ENCODE results near the gene BMP7.
"Not testable (repeated sequence)": the region's sequence is repeated elsewhere in the genome, so short reads cannot be mapped to it uniquely, and the experiment has no call there.

The BMP7 gene

DNA sequence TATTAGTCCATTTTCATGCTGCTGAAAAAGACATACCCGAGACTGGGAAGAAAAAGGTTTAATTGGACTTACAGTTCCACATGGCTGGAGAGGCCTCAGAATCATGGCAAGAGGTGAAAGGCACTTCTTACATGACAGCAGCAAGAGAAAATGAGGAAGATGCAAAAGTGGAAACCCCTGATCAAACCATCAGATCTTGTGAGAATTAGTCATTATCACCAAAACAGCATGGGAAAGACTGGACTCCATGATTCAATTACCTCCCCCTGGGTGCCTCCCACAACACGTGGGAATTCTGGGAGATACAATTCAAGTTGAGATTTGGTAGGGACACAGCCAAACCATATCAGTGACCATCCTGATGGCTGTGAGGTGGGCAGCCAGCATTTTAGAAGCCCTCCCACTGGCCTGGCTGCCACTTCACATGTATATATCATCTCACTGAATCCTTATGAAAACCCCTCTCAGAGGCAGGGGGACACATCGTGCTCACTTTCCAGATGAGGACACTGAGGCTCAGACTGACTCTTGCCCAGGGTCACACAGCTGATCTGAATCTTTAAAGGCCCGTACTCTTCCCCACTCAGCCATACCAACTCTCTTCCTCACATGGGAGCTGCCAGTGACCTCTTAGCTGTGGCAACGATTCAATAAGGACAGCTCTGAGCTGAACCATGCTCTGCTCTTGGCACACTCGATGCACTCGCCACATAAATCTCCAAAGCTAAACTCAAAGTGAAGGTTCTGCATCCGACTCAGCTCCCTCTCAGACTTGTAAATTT is 25.7 kb downstream of the BMP7 start:
- Histone ChIP-seq H3K4me3 (ENCODE audit: low read length) (no peak overlapping the region), H3K27ac (ENCODE audit: low read length) (no peak overlapping the region)
- WGBS (ENCODE audit: insufficient coverage, insufficient read length): no CpG with 5 or more reads among the region's 8 CpGs

DNA sequence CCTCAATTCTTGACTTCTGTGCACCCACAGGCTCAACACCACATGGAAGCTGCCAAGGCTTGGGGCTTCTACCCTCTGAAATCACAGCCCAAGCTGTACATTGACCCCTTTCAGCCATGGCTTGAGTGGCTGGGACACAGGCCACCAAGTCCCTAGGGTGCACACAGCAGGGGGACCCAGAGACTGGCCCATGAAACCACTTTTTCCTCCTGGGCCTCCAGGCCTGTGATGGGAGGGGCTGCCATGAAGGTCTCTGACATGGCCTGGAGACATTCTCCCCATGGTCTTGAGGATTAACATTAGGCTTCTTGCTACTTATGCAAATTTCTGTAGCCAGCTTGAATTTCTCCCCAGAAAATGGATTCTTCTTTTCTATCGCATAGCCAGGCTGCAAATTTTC is 26.7 kb downstream of the BMP7 start:
- H3K4me1 ChIP-seq (ENCODE audit: control insufficient read depth, insufficient read depth, low read length); H3K36me3 ChIP-seq (ENCODE audit: control insufficient read depth, insufficient read depth, low read length); H3K27ac ChIP-seq (ENCODE audit: low read length); H3K9me3 ChIP-seq (ENCODE audit: control insufficient read depth, insufficient read depth, low read length); DNase-seq (ENCODE audit: low read depth, low spot score); H3K27me3 ChIP-seq (ENCODE audit: control insufficient read depth, insufficient read depth, low read length); H3K4me3 ChIP-seq (ENCODE audit: low read length): not testable (repeated sequence)
- WGBS (ENCODE audit: insufficient coverage, insufficient read length): no CpG with 5 or more reads among the region's 1 CpG

More for the DNA sequence above, 25.7 kb downstream of the BMP7 start:
- Histone ChIP-seq H3K9me3 (ENCODE audit: control insufficient read depth, insufficient read depth, low read length) (no peaks in the 10 kb centered on the region), H3K36me3 (ENCODE audit: control insufficient read depth, insufficient read depth, low read length) (no peaks in the 10 kb centered on the region), H3K27me3 (ENCODE audit: control insufficient read depth, insufficient read depth, low read length) (no peaks in the 10 kb centered on the region), H3K4me1 (ENCODE audit: control insufficient read depth, insufficient read depth, low read length) (no peaks in the 10 kb centered on the region)
- no peak for DNase-seq (ENCODE audit: low read depth, low spot score)

DNA sequence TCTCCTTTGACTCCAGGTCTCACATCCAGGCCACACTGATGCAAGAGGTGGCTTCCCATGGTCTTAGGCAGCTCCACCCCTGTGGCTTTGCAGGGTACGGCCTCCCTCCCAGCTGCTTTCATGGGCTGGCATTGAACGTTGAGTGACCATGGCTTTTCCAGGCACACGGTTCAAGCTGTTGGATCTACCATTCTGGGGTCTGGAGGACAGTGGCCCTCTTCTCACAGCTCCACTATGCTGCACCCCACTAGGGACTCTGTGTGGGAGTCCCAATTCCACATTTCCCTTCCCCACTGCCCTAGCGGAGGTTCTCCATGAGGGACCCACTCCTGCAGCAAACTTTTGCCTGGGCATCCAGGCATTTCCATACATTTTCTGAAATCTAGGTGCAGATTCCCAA is 27.1 kb downstream of the BMP7 start:
- WGBS (ENCODE audit: insufficient coverage, insufficient read length): no CpG with 5 or more reads among the region's 4 CpGs
- not testable (repeated sequence) for H3K4me1 ChIP-seq (ENCODE audit: control insufficient read depth, insufficient read depth, low read length); DNase-seq (ENCODE audit: low read depth, low spot score); H3K9me3 ChIP-seq (ENCODE audit: control insufficient read depth, insufficient read depth, low read length); H3K27ac ChIP-seq (ENCODE audit: low read length); H3K4me3 ChIP-seq (ENCODE audit: low read length); H3K36me3 ChIP-seq (ENCODE audit: control insufficient read depth, insufficient read depth, low read length); H3K27me3 ChIP-seq (ENCODE audit: control insufficient read depth, insufficient read depth, low read length)

DNA sequence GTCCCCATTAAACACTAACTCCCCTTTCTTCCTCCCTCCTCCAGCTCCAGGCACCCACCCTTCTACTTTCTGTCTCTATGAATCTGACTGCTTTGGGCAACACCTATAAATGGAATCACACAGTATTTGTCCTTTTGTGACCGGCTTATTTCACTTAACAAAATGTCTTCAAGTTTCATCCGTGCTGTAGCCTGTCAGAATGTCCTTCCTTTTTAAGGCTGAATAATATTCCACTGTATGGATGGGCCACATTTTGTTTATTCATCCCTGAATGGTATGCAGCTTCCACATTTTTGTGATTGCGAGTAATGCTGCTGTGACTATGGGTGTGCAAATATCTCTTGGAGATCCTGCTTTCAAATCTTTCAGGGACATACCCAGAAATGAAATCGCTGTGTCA is 28.4 kb downstream of the BMP7 start:
- WGBS (ENCODE audit: insufficient coverage, insufficient read length): no CpG with 5 or more reads among the region's 4 CpGs
- H3K27me3 ChIP-seq (ENCODE audit: control insufficient read depth, insufficient read depth, low read length): no peaks in the 10 kb centered on the region
- no peak for DNase-seq (ENCODE audit: low read depth, low spot score)
- H3K36me3 ChIP-seq (ENCODE audit: control insufficient read depth, insufficient read depth, low read length): no peaks in the 10 kb centered on the region
- H3K27ac ChIP-seq (ENCODE audit: low read length): no peak overlapping the region
- no peaks in the 10 kb centered on the region for H3K4me1 ChIP-seq (ENCODE audit: control insufficient read depth, insufficient read depth, low read length)
- H3K4me3 ChIP-seq (ENCODE audit: low read length): no peak overlapping the region
- H3K9me3 ChIP-seq (ENCODE audit: control insufficient read depth, insufficient read depth, low read length): no peaks in the 10 kb centered on the region

DNA sequence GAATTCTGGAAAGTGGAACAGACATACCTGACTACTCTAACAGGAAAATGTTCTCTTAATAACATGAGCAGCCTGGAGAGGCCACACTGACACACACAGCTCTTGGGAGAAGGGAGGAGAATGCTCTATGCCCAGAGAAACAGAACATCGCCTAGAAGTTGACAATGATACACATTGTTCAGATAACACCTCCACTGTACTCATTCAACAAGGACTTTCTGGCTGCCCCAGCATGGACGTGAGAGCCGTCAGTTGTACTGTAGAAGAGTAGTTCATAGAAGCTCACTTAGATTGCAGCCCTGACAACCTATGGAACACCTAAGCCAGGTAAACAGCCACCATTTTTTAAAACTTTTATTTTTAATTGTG is 28.9 kb downstream of the BMP7 start:
- Histone ChIP-seq H3K4me3 (ENCODE audit: low read length) (no peak overlapping the region), H3K27me3 (ENCODE audit: control insufficient read depth, insufficient read depth, low read length) (no peaks in the 10 kb centered on the region), H3K36me3 (ENCODE audit: control insufficient read depth, insufficient read depth, low read length) (no peaks in the 10 kb centered on the region), H3K4me1 (ENCODE audit: control insufficient read depth, insufficient read depth, low read length) (no peaks in the 10 kb centered on the region), H3K9me3 (ENCODE audit: control insufficient read depth, insufficient read depth, low read length) (no peaks in the 10 kb centered on the region), H3K27ac (ENCODE audit: low read length) (no peak overlapping the region)
- DNase-seq (ENCODE audit: low read depth, low spot score): no peak
- no CpG with 5 or more reads among the region's 3 CpGs for WGBS (ENCODE audit: insufficient coverage, insufficient read length)

DNA sequence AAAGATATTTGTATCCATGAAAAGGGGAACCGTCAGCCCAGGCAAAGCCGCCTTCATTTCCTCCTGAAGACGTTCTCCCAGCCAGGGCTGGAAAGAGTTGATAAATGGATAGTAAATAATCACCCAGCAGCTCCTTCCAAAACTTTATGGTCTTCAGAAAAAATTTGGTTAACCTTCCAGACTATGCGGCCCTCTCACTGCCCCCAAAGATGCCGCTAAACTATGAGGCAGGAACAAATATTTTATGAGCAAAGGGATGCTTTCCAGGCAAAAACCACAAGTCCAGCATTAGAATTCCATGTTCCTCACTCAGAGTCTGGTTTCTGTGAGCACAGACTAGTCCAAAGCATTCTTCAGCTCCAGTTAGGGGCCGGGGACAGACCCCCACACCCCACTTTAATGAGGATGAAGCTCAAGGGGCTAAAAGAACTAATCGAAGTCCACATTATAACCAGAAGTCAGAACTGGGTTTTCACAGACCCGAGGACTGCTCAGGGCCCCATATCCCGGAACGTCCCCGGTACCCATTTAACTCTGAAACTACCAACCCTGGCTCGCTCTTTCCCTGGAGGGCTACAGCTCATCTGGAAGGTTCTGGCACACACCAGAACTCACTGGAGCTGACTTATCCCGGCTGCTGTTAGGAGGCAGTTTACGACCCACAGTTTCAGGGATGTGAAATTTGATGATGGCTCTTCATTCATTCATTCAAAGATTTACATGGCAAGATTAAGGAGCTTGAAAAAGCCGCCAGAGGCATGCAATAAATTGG is 29.4 kb downstream of the BMP7 start:
- Histone ChIP-seq H3K36me3 (ENCODE audit: control insufficient read depth, insufficient read depth, low read length) (no peaks in the 10 kb centered on the region), H3K4me3 (ENCODE audit: low read length) (no peak overlapping the region), H3K9me3 (ENCODE audit: control insufficient read depth, insufficient read depth, low read length) (no peaks in the 10 kb centered on the region), H3K27me3 (ENCODE audit: control insufficient read depth, insufficient read depth, low read length) (no peaks in the 10 kb centered on the region), H3K4me1 (ENCODE audit: control insufficient read depth, insufficient read depth, low read length) (peaks cover under 1% of the 10 kb centered on the region; the same call in 1 of the 2 replicates), H3K27ac (ENCODE audit: low read length) (no peak overlapping the region)
- no CpG with 5 or more reads among the region's 15 CpGs for WGBS (ENCODE audit: insufficient coverage, insufficient read length)
- DNase-seq (ENCODE audit: low read depth, low spot score): no peak

DNA sequence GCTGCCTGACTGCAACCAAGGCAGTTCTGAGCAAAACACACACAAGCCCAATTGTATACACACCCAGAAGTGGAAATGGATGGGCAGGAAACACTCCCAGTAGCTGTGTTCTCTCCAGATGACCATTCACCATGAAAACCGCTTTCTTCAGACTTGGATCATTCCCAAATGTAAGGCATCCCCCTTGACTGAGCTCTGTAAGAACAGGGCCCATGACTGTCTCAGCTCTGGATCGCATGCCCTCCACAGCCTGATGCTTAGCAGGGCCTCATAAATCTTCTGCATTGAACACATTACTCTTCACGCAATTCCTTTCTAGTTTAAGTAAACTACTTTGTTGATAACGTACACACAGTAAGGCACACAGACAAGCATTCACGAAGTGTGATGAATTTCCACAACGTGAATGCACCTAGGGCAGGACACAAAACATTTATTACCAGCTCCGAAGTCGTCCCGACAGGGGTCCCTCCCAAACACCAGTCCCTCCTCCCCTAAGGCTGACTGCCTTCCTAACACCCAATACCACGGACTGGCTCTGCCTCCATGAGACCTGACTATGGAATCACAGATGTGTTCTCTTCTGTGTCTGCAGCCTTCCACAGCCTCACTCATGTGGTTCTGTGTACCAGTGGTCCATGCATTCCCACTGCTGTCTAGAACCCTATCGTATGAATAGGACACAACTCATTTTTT is 31.7 kb downstream of the BMP7 start:
- WGBS (ENCODE audit: insufficient coverage, insufficient read length): no CpG with 5 or more reads among the region's 11 CpGs

DNA sequence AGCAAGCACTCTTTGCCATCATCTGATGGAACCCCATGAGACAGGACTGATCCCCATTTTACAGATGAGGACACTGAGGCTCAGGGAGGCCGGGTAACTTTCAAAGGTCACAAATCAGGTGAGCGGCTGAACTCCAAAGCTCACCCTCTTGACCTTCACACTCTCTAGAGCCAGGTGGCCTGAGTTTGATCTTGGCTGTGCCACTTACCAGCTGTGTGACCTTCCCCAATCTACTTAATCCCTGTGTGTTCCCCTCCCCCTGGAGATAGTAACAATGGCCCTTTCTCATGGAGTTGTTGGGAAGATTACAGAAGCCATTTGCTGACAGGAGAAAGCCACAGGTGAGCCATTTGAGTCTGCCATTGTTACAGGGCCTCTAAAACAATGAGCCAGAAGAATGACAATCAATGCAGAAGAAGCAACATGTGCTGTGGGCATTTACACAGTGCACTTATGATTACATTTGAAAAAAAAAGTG is 34.5 kb downstream of the BMP7 start:
- Histone ChIP-seq H3K27me3 (ENCODE audit: control insufficient read depth, insufficient read depth, low read length) (no peaks in the 10 kb centered on the region), H3K4me3 (ENCODE audit: low read length) (no peak overlapping the region), H3K9me3 (ENCODE audit: control insufficient read depth, insufficient read depth, low read length) (no peaks in the 10 kb centered on the region), H3K4me1 (ENCODE audit: control insufficient read depth, insufficient read depth, low read length) (peaks cover 2% of the 10 kb centered on the region; the same call in 1 of the 2 replicates), H3K36me3 (ENCODE audit: control insufficient read depth, insufficient read depth, low read length) (no peaks in the 10 kb centered on the region), H3K27ac (ENCODE audit: low read length) (no peak overlapping the region)
- peak; percentile 71 for DNase-seq (ENCODE audit: low read depth, low spot score)
- no CpG with 5 or more reads among the region's 2 CpGs for WGBS (ENCODE audit: insufficient coverage, insufficient read length)

More for the DNA sequence above, 31.7 kb downstream of the BMP7 start:
- no peaks in the 10 kb centered on the region for H3K27me3 ChIP-seq (ENCODE audit: control insufficient read depth, insufficient read depth, low read length)
- H3K27ac ChIP-seq (ENCODE audit: low read length): no peak overlapping the region
- H3K9me3 ChIP-seq (ENCODE audit: control insufficient read depth, insufficient read depth, low read length): no peaks in the 10 kb centered on the region
- no peaks in the 10 kb centered on the region for H3K36me3 ChIP-seq (ENCODE audit: control insufficient read depth, insufficient read depth, low read length)
- DNase-seq (ENCODE audit: low read depth, low spot score): no peak
- peaks cover 2% of the 10 kb centered on the region; the same call in 1 of the 2 replicates for H3K4me1 ChIP-seq (ENCODE audit: control insufficient read depth, insufficient read depth, low read length)
- H3K4me3 ChIP-seq (ENCODE audit: low read length): no peak overlapping the region

DNA sequence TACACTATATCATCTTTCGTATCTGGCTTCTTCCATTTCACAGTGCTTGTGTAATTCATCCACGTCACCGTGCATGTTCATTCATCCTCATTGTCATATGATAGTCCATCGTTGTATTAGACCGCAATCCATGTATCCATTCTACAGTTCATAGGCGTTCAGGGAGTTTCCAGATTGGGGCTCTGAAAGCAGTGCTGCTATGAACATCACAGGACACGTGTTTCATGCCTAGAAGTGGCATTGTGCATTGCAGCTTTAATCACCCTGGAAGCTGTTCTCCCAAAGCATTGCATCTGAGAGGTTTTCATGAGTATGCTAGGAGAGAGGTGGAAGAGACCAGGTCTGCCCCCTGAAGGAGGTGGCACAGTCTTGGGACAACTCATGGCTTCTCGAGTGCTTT is 35.3 kb downstream of the BMP7 start:
- no CpG with 5 or more reads among the region's 8 CpGs for WGBS (ENCODE audit: insufficient coverage, insufficient read length)
- H3K9me3 ChIP-seq (ENCODE audit: control insufficient read depth, insufficient read depth, low read length): no peaks in the 10 kb centered on the region
- H3K27ac ChIP-seq (ENCODE audit: low read length): no peak overlapping the region
- H3K36me3 ChIP-seq (ENCODE audit: control insufficient read depth, insufficient read depth, low read length): no peaks in the 10 kb centered on the region
- H3K4me3 ChIP-seq (ENCODE audit: low read length): no peak overlapping the region
- DNase-seq (ENCODE audit: low read depth, low spot score): no peak
- H3K27me3 ChIP-seq (ENCODE audit: control insufficient read depth, insufficient read depth, low read length): no peaks in the 10 kb centered on the region
- H3K4me1 ChIP-seq (ENCODE audit: control insufficient read depth, insufficient read depth, low read length): peaks cover 2% of the 10 kb centered on the region; the same call in 1 of the 2 replicates

DNA sequence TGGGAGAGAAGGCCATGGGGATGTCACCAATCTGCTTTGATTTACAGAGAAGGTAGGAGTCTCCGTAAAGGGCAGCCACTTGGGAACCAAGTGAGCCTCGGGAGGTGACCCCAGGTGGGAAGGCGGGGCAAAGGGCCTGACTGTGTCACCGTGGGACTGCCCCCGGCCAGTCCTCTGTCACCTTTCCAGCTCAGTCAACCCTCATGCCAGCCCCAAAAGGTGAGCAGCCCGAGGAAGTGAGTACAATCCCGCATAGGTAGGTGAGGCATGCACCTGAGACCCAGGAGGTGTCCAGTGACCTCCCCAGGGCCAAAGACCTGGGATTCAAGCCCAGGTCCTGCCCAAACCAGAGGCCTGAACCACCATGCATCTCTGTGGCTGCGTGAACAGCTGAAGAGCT is 36.2 kb downstream of the BMP7 start:
- H3K4me3 ChIP-seq (ENCODE audit: low read length): no peak overlapping the region
- no peaks in the 10 kb centered on the region for H3K27me3 ChIP-seq (ENCODE audit: control insufficient read depth, insufficient read depth, low read length)
- DNase-seq (ENCODE audit: low read depth, low spot score): no peak
- WGBS (ENCODE audit: insufficient coverage, insufficient read length): no CpG with 5 or more reads among the region's 8 CpGs
- no peak overlapping the region for H3K27ac ChIP-seq (ENCODE audit: low read length)
- H3K9me3 ChIP-seq (ENCODE audit: control insufficient read depth, insufficient read depth, low read length): no peaks in the 10 kb centered on the region
- H3K4me1 ChIP-seq (ENCODE audit: control insufficient read depth, insufficient read depth, low read length): peaks cover 2% of the 10 kb centered on the region; the same call in 1 of the 2 replicates
- H3K36me3 ChIP-seq (ENCODE audit: control insufficient read depth, insufficient read depth, low read length): no peaks in the 10 kb centered on the region
